Activated naive CD4-positive, alpha-beta T cell treated with anti-CD3 and anti-CD28 coated beads, Interleukin-2, amount 50 U/mL, for 24 hours (primary cell): ENCODE results near the gene NCOA3.
"Not testable (repeated sequence)": the region's sequence is repeated elsewhere in the genome, so short reads cannot be mapped to it uniquely, and the experiment has no call there.

Experiments used
- H3K27ac Mint-ChIP-seq: one replicate; pipeline ENCODE4 v1.8.0; 2021; ENCODE audit warnings: mild to moderate bottlenecking, mixed read lengths
- H3K27me3 Mint-ChIP-seq: one replicate; pipeline ENCODE4 v1.8.0; 2021; ENCODE audit warnings: mixed read lengths
- H3K36me3 Mint-ChIP-seq: one replicate; pipeline ENCODE4 v1.8.0; 2021; ENCODE audit warnings: mixed read lengths
- H3K4me1 Mint-ChIP-seq: one replicate; pipeline ENCODE4 v1.8.0; 2021; ENCODE audit warnings: mixed read lengths
- H3K4me3 Mint-ChIP-seq: one replicate; pipeline ENCODE4 v1.8.0; 2021; ENCODE audit warnings: mild to moderate bottlenecking, mixed read lengths
- H3K9me3 Mint-ChIP-seq: one replicate; pipeline ENCODE4 v1.8.0; 2021; ENCODE audit warnings: mixed read lengths

Gene NCOA3

DNA sequence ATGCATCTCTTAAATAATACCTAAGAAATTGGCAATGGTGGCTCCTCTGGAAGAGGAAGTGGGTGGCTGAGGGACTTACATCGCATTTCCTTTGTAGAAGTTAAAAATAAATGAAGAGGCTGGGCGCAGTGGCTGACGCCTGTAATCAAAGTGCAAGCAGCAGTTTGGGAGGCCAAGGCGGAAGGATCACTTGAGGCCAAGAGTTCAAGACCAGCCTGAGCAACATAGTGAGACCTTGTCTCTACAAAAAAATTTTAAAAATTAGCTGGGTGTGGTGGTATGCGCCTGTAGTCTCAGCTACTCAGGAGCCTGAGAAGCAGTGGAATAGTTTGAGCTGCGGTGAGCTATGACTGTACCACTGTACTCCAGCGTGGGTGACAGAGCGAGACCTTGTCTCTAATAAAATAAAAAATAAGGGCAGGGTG, 12.2 kb upstream of the NCOA3 start:
- no peak overlapping the region for H3K4me3 Mint-ChIP-seq

DNA sequence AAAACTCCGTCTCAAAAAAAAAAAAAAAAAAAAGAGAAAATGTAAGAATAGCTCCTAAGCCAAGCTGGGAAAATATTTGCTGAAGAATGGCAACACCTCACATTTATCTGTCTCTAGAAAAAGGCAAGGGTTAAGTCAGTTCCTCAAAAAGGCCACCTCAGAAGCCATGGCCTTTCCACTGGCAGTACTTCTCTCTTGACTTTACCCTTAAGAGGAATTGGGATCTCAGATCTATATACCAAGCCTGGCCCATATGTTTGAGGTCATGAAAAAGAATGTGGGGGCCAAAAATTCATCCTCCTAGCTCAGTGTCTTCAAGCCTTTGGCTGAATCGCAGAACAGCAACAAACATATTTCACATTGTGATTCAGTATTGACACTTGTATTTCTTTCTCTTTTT, 10.9 kb upstream of the NCOA3 start:
- Mint-ChIP-seq H3K36me3 (no peaks in the 10 kb centered on the region), H3K4me1 (peaks cover 55% of the 10 kb centered on the region), H3K27ac (peak overlapping the region; percentile 82), H3K27me3 (no peaks in the 10 kb centered on the region), H3K9me3 (no peaks in the 10 kb centered on the region), H3K4me3 (no peak overlapping the region)

More for the DNA sequence above, 12.2 kb upstream of the NCOA3 start:
- H3K9me3 Mint-ChIP-seq, result no peaks in the 10 kb centered on the region
- H3K36me3 Mint-ChIP-seq, result no peaks in the 10 kb centered on the region
- H3K27me3 Mint-ChIP-seq, result no peaks in the 10 kb centered on the region
- H3K27ac Mint-ChIP-seq, result peak overlapping the region; percentile 96
- H3K4me1 Mint-ChIP-seq, result peaks cover 63% of the 10 kb centered on the region

- H3K27me3 Mint-ChIP-seq, result no peaks in the 10 kb centered on the region
- no peaks in the 10 kb centered on the region for H3K9me3 Mint-ChIP-seq
- peaks cover 3% of the 10 kb centered on the region for H3K36me3 Mint-ChIP-seq
- H3K27ac Mint-ChIP-seq, result no peak overlapping the region
- H3K4me1 Mint-ChIP-seq, result peaks cover 48% of the 10 kb centered on the region
- H3K4me3 Mint-ChIP-seq, result no peak overlapping the region
These were observed 9.4 kb upstream of the NCOA3 start for GRCh38 chr20:47492284-47492683.

GRCh38 chr20:47493175-47493962, 8.3 kb upstream of the NCOA3 start:
- H3K36me3 Mint-ChIP-seq, result peaks cover 3% of the 10 kb centered on the region
- peak overlapping the region; percentile 37 for H3K4me3 Mint-ChIP-seq
- no peaks in the 10 kb centered on the region for H3K9me3 Mint-ChIP-seq
- peaks cover 50% of the 10 kb centered on the region for H3K4me1 Mint-ChIP-seq
- no peaks in the 10 kb centered on the region for H3K27me3 Mint-ChIP-seq
- peak overlapping the region; percentile 83 for H3K27ac Mint-ChIP-seq

GRCh38 chr20:47493963-47494293, 7.8 kb upstream of the NCOA3 start:
- Mint-ChIP-seq H3K9me3 (no peaks in the 10 kb centered on the region), H3K36me3 (peaks cover 3% of the 10 kb centered on the region), H3K27me3 (no peaks in the 10 kb centered on the region), H3K4me1 (peaks cover 49% of the 10 kb centered on the region), H3K27ac (peak overlapping the region; percentile 83), H3K4me3 (no peak overlapping the region)

DNA sequence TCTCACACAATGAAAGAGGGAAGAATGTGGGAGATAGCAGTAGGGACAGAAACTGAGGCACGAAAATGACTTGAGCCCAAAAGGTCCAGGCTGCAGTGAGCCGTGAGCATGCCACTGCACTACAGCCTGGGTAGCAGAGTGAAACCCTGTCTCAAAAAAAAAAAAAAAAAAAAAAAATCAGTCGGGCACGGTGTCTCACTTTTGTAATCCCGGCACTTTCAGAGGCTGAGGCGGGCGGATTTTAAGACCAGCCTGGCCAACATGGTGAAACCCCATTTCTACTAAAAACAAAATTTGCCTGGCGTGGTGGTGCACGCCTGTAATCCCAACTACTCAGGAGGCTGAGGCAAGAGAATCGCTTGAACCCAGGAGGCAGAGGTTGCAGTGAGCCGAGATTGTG, 7.1 kb upstream of the NCOA3 start:
- Mint-ChIP-seq H3K27ac (peak overlapping the region; percentile 46), H3K4me1 (peaks cover 43% of the 10 kb centered on the region)
- not testable (repeated sequence) for H3K36me3 Mint-ChIP-seq, H3K4me3 Mint-ChIP-seq, H3K27me3 Mint-ChIP-seq, H3K9me3 Mint-ChIP-seq

- H3K4me3 Mint-ChIP-seq, result no peak overlapping the region
- H3K27ac Mint-ChIP-seq, result peak overlapping the region; percentile 11
- H3K4me1 Mint-ChIP-seq, result peaks cover 46% of the 10 kb centered on the region
- no peaks in the 10 kb centered on the region for H3K9me3 Mint-ChIP-seq
- H3K27me3 Mint-ChIP-seq, result no peaks in the 10 kb centered on the region
- H3K36me3 Mint-ChIP-seq, result peaks cover 3% of the 10 kb centered on the region
These were observed 5.6 kb upstream of the NCOA3 start for GRCh38 chr20:47496118-47496517.

DNA sequence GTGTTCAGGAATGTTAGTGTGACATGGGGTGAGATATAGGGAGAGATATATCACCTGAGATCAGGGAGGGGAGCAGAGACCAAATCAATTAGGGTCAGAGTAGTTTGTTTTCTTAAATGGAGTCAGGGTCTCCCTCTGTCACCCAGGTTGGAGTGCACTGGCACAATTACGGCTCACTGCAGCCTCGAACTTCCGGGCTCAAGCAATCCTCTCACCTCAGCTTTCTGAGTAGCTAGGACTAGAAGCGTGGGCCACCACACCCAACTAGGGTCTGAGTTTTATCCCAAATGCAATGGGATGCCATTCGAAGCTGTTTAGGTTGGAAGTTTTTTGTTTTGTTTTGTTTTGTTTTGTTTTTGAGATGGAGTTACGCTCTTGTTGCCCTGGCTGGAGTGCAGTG, 3.1 kb upstream of the NCOA3 start:
- peaks cover 37% of the 10 kb centered on the region for H3K4me1 Mint-ChIP-seq
- no peaks in the 10 kb centered on the region for H3K9me3 Mint-ChIP-seq
- peak overlapping the region; percentile 92 for H3K27ac Mint-ChIP-seq
- peaks cover 4% of the 10 kb centered on the region for H3K36me3 Mint-ChIP-seq
- H3K27me3 Mint-ChIP-seq, result no peaks in the 10 kb centered on the region
- H3K4me3 Mint-ChIP-seq, result peak overlapping the region; percentile 75

- H3K27me3 Mint-ChIP-seq, result no peaks in the 10 kb centered on the region
- no peak overlapping the region for H3K27ac Mint-ChIP-seq
- peaks cover 36% of the 10 kb centered on the region for H3K4me1 Mint-ChIP-seq
- H3K36me3 Mint-ChIP-seq, result peaks cover 6% of the 10 kb centered on the region
- H3K9me3 Mint-ChIP-seq, result no peaks in the 10 kb centered on the region
- no peak overlapping the region for H3K4me3 Mint-ChIP-seq
These were observed 2.6 kb upstream of the NCOA3 start for GRCh38 chr20:47499053-47499452.

DNA sequence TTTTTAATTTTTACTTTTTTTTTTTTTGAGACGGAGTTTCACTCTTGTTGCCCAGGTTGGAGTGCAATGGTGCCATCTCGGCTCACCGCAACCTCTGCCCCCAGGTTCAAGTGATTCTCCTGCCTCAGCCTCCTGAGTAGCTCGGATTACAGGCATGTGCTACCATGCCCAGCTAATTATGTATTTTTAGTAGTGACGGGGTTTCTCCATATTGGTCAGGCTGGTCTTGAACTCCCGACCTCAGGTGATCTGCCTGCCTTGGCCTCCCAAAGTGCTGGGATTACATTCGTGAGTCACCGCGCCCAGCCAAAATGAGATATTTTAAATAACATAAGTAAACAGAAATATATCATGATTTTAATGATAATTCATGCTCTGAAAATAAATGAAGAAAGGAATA, 1.6 kb upstream of the NCOA3 start:
- H3K9me3 Mint-ChIP-seq, H3K27ac Mint-ChIP-seq, H3K27me3 Mint-ChIP-seq, H3K36me3 Mint-ChIP-seq: not testable (repeated sequence)
- Mint-ChIP-seq H3K4me3 (peak overlapping the region; percentile 93), H3K4me1 (peaks cover 40% of the 10 kb centered on the region)

DNA sequence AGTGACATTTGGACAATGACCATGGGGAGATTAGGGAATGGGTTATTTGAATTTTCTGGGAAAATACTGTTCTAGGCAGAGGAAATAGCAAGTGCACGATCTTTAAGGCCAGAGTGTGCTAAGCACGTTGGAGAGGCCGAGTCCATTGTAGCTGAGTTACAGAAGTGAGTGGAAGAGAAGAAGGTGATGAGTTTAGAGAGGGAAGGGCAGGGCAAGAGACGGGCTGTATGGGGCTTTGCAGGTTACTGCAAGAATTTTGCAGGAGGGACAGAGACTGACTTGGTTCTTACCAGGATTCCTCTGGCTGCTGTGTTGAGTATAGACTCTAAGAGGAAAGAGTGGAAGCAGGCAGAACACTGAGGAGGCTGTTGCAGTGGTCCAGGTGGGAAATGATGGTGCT, 1.1 kb upstream of the NCOA3 start:
- Mint-ChIP-seq H3K4me3 (peak overlapping the region; percentile 93), H3K27ac (no peak overlapping the region), H3K4me1 (peaks cover 40% of the 10 kb centered on the region), H3K27me3 (no peaks in the 10 kb centered on the region), H3K9me3 (no peaks in the 10 kb centered on the region), H3K36me3 (peaks cover 6% of the 10 kb centered on the region)

DNA sequence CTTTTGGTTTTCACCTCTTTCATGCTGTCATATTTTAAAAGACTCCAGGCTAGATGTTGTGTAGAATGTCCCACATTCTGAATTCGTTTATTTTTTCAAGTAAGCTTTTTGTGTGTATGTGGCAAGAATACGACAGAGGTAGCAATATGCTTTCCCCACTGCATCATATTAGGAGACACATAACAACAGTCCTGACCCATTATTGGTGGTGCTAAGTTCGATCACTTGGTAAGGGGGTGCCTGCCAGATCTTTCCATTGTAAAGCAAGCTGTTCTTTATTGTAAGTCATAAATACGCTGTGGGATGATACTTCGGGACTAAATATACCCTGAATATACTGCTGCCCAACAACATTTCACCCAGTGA, 588 bp upstream of the NCOA3 start:
- H3K27me3 Mint-ChIP-seq, result no peaks in the 10 kb centered on the region
- no peaks in the 10 kb centered on the region for H3K9me3 Mint-ChIP-seq
- peaks cover 42% of the 10 kb centered on the region for H3K4me1 Mint-ChIP-seq
- H3K27ac Mint-ChIP-seq, result peak overlapping the region; percentile 99
- H3K4me3 Mint-ChIP-seq, result peak overlapping the region; percentile 93
- H3K36me3 Mint-ChIP-seq, result peaks cover 4% of the 10 kb centered on the region

- peaks cover 52% of the 10 kb centered on the region for H3K4me1 Mint-ChIP-seq
- peak overlapping the region; percentile 15 for H3K27ac Mint-ChIP-seq
- no peaks in the 10 kb centered on the region for H3K9me3 Mint-ChIP-seq
- peak overlapping the region; percentile 93 for H3K4me3 Mint-ChIP-seq
- peaks cover 3% of the 10 kb centered on the region for H3K36me3 Mint-ChIP-seq
- no peaks in the 10 kb centered on the region for H3K27me3 Mint-ChIP-seq
These were observed 868 bp downstream of the NCOA3 start for GRCh38 chr20:47502271-47503239.

DNA sequence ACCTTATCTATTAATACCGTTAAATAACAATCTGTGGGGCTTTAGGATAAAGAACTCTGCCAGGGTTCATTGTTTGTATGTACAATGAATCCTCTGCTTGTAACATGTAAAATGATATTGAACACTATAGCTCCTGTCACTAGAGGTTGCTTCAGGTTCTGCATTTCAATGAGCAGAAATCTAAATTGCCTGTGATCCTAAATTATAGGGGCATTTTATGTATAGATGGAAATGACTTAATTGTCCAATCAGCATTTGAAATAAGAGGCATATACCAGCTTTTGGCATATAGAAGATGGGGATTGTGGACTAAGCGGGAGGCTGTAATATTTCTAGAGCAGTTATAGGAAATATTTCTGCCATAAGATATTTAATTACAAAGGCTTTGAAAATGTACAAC, 2.0 kb downstream of the NCOA3 start:
- Mint-ChIP-seq H3K4me3 (peak overlapping the region; percentile 93), H3K4me1 (peaks cover 55% of the 10 kb centered on the region), H3K9me3 (no peaks in the 10 kb centered on the region), H3K36me3 (peaks cover 3% of the 10 kb centered on the region), H3K27ac (peak overlapping the region; percentile 95), H3K27me3 (no peaks in the 10 kb centered on the region)

DNA sequence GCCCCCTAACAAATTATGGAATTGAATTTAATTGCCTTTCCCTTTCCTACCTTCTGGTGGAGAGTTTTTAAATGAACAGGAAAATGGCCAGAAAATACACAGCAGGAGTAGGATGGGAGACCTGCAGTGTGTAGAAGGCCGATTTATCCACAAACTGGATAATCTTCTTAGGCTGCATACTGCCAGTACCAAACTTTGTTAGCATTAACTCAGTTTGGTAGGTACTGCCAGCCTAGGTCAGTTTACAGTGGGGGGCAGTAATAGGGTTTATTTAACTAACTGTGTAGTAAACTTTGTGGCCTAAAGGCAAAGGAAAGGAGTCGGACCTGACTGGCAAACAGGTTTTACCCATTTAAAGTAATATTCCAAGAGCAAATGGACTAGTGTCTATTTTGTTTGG, 4.6 kb downstream of the NCOA3 start:
- Mint-ChIP-seq H3K27ac (peak overlapping the region; percentile 68), H3K4me1 (peaks cover 69% of the 10 kb centered on the region), H3K9me3 (no peaks in the 10 kb centered on the region), H3K27me3 (no peaks in the 10 kb centered on the region), H3K4me3 (peak overlapping the region; percentile 55), H3K36me3 (peaks cover 11% of the 10 kb centered on the region)

DNA sequence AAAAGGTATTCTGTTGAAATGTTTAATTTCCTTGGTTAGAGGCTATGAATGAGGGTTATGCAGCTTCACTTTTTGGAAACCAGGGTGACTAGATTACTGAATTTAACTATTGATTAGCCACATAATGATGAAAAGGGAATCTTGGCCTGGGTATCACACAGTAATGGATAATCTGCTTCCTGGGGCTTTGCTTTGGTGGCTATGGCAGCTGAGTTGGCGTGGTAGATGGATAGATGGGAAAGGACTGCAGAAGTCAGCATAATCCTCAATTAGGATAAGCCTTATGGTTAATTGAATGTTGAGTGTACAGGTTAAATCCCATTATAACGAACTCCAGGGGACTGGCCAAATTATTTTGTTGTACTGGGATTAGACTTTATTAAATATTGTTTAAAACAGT, 5.2 kb downstream of the NCOA3 start:
- H3K36me3 Mint-ChIP-seq, result peaks cover 11% of the 10 kb centered on the region
- H3K27ac Mint-ChIP-seq, result peak overlapping the region; percentile 63
- H3K27me3 Mint-ChIP-seq, result no peaks in the 10 kb centered on the region
- H3K4me1 Mint-ChIP-seq, result peaks cover 72% of the 10 kb centered on the region
- H3K4me3 Mint-ChIP-seq, result peak overlapping the region; percentile 78
- no peaks in the 10 kb centered on the region for H3K9me3 Mint-ChIP-seq
